Skin epidermis (tissue), 12 donors: ENCODE measurements around the gene FNDC3B.

Source experiments
- H3K27ac ChIP-seq, 21 experiments: fragments of 200-600 bp; sonication (generic) in 11 of 21; one replicate each; pipeline ENCODE4 v1.5.0; 2020; ENCODE audit warnings: mild to moderate bottlenecking in 3 of 21, inconsistent platforms in 2 of 21, moderate library complexity in 2 of 21
- H3K4me3 ChIP-seq, 7 experiments: fragments of 200-600 bp; sonication (generic) in 2 of 7; one replicate each; pipeline ENCODE4 v1.5.0; 2020; ENCODE audit warnings: inconsistent platforms in 2 of 7, mild to moderate bottlenecking in 2 of 7, moderate library complexity in 1 of 7

The FNDC3B gene

DNA sequence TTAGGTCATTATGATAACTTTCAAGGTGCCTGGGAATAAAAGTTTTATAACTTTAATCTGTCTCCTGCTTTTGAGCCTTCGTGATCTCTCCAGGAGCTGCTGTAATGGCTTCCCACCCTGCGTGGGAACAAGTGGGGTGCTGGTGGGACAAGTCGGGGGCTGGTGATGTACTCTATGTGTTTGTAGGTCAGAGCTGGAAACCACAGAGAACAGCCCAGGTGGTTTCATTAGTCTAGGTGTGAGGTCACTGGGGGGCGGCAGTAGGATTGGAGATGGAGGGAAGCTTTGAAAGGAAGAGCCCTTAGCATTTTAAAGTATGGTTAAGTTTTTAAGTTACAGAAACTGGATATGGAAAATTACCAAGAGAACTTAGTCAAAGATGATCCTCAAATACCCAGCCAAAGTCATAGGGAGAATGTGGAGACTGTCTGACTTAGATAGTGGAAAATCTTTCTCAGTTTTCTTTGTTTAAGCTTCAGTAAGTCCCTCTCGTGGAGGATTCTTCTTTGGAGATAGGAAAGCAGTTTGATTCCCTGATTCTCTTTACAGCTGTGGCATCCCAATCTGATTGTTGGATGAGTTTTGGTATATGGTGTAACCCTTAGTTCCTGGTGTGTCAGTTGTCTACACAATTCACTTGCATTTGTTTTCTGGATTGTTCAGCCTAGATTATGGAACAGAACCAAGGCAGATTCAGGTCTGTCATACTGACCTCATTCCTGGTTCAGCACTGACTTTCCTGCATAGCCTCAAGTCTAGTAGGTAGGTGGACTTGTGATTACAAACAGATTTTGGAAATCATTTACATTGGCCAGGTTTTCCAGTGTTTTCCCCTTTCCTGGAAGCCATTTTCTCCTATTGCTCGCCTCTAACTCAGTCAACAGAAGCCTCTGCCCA, 115.6 kb downstream of the FNDC3B start:
- Histone ChIP-seq H3K4me3 (no peak overlapping the region), H3K27ac (peak overlapping the region in 14 of 21 experiments; percentile 24 to 80 (median 43))

- H3K27ac ChIP-seq, result peak overlapping the region in 13 of 21 experiments; percentile 1 to 80 (median 45)
- no peak overlapping the region for H3K4me3 ChIP-seq
These were observed 116.7 kb downstream of the FNDC3B start for GRCh38 chr3:172155897-172156585.

DNA sequence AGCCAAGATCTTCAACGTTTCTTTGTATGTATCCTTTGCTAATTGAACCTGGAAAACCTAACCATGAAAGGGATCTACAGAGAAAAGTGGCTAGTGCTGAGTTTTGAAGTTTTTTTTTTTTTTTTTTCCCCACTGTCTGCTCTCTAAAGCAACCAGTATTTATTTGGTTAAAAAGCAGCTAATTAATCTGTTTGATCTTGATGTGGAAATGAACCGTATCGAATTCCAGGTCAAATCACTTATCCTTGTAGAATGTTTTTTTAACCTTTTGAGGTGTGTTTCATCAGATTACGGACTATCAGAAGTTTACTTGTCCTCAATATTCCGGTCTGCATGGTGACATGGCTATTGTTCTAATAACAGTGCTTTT, 117.2 kb downstream of the FNDC3B start:
- Histone ChIP-seq H3K27ac (peak overlapping the region in 4 of 21 experiments; percentile 24 to 80 (median 47)), H3K4me3 (no peak overlapping the region)

GRCh38 chr3:172157564-172158258, 118.3 kb downstream of the FNDC3B start:
- Histone ChIP-seq H3K4me3 (no peak overlapping the region), H3K27ac (peak overlapping the region in 1 of 21 experiments; percentile 4)

DNA sequence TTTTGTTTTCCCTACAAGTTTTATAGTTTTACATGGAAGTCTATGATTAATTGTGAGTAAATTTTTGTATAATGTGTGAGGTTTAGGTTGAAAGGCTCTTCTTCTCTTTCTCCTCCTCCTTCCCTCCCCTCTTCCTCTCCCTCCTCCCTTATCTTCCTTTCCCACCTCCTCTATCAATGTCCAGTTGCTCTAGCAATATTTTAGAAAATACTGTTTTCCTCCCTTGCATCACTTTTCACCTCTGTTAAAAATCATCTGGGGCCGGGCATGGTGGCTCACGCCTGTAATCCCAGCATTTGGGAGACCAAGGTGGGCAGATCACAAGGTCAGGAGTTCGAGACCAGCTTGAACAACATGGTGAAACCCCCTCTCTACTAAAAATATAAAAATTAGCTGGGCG, 119.4 kb downstream of the FNDC3B start:
- no peak overlapping the region for H3K4me3 ChIP-seq
- H3K27ac ChIP-seq, result no peak overlapping the region

DNA sequence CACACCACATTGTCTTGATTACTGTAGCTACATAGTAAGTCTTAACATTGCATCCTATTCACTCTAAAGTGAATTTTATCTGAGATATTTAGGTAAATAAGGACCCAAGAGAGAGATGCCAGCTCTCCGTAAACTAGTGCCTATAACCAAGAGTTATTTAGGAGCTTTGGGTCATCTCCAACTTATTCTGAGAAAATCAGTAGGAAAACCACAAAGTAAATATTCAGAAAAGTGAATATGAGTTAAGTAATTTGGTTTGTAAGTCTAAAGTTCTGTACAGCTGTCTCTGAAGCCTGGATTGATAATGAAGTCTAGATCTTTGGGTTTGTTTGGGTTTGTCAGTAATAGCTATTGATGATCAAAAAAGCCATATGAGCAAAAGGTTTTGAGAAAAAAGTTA, 120.0 kb downstream of the FNDC3B start:
- Histone ChIP-seq H3K27ac (peak overlapping the region in 1 of 21 experiments; percentile 22), H3K4me3 (no peak overlapping the region)

DNA sequence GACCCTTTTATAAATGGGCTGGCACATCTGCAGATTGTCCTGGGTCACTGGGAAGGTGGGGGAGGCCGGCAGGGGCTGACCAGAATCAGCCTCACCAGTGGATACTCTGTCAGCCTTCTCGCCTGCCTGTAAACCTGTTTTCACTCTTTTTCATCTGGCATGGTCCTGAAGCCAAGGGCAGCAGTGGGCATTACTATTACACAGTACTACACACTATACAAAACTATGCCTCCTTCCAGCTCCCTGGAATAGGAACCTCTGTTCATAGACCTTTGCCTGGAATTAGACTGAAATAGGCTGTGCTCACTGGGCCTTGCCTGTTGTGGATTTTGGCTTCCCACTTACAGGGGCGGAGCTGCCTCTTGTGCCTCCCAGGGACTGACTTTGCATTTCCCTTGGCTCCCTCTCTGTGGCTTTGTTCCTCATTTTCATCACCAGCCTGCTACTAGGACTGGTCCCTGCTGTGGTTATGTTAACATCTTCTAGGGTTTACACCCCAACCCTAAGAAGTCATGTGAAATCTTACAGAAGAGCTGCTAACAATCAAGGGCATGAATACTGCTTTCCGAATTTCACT, 120.7 kb downstream of the FNDC3B start:
- Histone ChIP-seq H3K4me3 (no peak overlapping the region), H3K27ac (peak overlapping the region in 5 of 21 experiments; percentile 0 to 52 (median 18))

DNA sequence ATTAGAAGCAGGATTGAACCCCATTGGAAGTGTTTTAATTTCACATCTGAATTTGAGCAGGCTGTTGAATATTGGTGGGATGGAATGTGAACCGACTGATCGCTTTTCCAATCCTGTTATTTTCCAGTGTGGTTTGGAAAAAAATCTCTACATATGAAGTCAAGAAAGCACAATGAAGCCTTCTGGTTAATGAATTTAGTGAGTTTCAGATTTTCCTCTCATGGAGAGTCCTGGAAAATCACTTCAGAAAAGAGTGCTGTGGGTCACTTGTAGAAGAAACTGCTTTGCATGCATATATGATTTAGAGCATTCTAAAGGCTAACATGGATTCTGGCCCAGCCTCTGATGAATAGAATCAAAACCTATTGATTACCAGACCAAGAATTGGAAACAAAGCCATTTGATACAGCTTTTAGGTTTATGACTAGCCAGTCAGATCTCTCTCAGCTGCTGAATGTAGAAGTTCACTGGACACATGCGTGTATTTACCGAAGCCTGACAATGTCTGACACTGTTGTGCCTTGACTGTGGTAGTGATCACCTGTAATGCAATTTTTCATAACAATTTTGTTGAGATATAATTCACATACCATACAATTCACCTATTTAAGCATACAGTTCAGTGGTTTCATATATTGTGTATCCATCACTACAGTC, 121.9 kb downstream of the FNDC3B start:
- Histone ChIP-seq H3K27ac (no peak overlapping the region), H3K4me3 (no peak overlapping the region)

DNA sequence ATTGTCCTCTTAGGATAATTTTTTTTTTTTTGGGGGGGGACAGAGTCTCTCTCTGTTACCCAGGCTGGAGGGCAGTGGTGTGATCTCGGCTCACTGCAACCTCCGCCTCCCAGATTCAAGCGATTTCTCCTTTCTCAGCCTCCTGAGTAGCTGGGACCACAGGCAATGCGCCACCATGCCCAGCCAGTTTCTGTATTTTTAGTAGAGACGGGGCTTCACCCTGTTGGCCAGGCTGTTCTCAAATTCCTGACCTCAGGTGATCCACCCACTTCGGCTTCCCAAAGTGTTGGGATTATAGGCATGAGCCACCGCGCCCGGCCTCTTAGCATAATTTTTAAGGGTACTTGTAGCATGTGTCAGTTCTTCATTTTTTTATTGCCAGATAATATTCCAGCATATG, 122.6 kb downstream of the FNDC3B start:
- H3K4me3 ChIP-seq, result no peak overlapping the region
- no peak overlapping the region for H3K27ac ChIP-seq

DNA sequence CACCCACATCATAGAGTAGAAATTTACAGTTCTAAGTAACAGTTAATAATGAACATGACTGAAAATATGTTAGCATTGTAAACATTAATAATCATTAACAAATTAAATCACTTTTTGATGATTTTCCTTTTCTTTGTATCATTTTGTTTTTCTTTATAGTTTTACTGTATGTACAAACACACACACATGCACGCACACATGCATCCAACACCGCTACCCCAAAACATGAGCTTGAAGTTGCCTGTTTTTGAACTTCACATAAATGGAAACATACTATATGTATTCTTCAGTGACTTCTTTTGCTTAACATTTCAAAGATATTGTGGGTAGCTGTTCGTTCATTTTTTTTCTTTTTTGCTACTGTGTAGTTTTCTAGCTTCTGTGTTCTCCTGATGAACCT, 123.9 kb downstream of the FNDC3B start:
- no peak overlapping the region for H3K4me3 ChIP-seq
- H3K27ac ChIP-seq, result no peak overlapping the region

GRCh38 chr3:172164620-172165362, 125.4 kb downstream of the FNDC3B start:
- no peak overlapping the region for H3K4me3 ChIP-seq
- H3K27ac ChIP-seq, result no peak overlapping the region

- Histone ChIP-seq H3K4me3 (no peak overlapping the region), H3K27ac (no peak overlapping the region)
These were observed 126.9 kb downstream of the FNDC3B start for GRCh38 chr3:172166261-172166660.

DNA sequence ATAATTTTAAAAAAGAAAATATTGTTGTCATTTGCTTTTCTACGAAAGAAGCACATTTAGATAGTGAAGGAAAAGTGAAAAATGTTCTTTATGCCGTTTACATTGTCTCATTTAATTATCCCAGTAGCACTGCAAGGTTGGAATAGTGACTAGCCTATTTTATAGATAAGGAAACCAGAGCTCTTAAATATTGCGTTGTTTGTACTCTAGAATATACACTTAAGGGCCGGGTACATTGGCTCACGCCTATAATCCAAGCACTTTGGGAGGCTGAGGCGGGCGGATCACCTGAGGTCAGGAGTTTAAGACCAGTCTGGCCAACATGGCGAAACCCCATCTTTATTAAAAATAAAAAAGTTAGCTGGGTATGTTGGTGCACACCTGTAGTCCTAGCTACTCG, 127.5 kb downstream of the FNDC3B start:
- no peak overlapping the region for H3K4me3 ChIP-seq
- no peak overlapping the region for H3K27ac ChIP-seq

GRCh38 chr3:172167892-172168648, 128.7 kb downstream of the FNDC3B start:
- no peak overlapping the region for H3K4me3 ChIP-seq
- H3K27ac ChIP-seq, result peak overlapping the region in 3 of 21 experiments; percentile 10 to 73 (median 48)

DNA sequence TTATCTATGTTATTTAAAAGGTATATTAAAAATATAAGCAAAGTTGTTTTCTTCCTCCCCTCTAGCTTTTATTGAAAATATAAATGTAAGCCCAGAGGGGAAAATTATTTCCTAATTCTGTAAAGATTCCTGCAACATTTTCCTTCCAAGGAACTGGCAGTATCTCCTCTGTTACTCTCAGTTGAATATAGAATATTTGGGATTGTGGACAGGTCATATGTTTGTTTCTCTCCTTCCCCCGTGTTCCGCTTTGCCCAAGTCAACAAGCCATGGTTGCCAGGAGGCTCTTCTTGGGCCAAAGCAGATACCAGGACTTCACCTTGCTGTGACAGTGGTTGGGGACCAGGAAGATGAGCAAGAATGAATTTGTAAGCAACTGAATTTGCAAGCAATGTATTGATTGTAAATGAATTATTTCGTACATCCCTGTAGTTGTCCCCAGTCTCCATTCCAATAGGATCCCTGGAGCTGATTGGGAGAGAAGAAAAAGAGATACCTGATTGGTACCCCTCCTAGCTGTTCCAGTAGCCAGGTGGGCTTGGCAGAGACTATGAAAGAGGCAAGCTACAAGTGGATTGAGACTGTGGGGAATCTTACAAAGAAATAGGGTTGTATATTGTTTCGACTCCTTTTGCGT, 130.8 kb downstream of the FNDC3B start:
- Histone ChIP-seq H3K4me3 (no peak overlapping the region), H3K27ac (no peak overlapping the region)

GRCh38 chr3:172170841-172171240, 131.5 kb downstream of the FNDC3B start:
- no peak overlapping the region for H3K27ac ChIP-seq

DNA sequence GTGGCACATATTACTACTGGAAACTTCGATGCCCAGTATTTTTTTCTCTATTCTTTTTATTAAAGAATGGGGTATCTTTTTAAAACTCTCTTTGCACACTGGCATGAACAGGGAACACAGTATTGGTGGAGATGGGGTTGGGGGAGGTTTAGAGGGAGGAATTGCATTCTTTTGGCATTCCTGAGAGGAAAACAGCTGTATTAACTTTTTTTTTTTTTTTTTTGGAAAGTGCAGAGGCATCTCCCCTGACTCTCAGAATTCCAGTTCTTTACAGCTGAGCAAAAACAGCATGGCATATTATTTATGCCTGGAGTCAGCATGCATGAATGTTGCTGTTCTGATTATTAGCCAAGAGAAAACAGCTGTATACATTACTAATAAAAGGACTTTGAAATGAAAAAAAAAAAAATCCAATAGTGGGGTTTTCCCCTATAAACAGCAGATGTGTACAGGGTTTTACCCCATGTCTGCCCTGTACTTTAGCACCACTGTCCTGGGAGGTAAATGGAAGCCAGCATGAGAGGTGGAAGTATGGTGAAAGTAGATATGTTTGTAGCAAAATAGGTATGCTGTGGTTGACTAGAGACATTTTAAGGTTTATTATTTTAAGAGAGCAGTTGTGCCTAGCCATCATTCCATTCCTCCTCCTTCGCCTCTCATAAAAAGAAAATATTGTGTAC, 132.2 kb downstream of the FNDC3B start:
- H3K4me3 ChIP-seq, result no peak overlapping the region
- H3K27ac ChIP-seq, result no peak overlapping the region

More at GRCh38 chr3:172170841-172171240, 131.5 kb downstream of the FNDC3B start:
- no peak overlapping the region for H3K4me3 ChIP-seq
